GM21576 (cell line): ENCODE results near the gene FRS2.
A peak's percentile ranks its signal among the peaks of the same experiment; 100 is the strongest.

Experiments
- ATAC-seq: cut with Tn5 transposase; IDR thresholded peaks from one replicate; pipeline ENCODE4 v1.9.1; 2021; ENCODE audit warnings: mild to moderate bottlenecking, moderate library complexity; ENCODE audit not compliant: unreplicated experiment

Gene FRS2

DNA sequence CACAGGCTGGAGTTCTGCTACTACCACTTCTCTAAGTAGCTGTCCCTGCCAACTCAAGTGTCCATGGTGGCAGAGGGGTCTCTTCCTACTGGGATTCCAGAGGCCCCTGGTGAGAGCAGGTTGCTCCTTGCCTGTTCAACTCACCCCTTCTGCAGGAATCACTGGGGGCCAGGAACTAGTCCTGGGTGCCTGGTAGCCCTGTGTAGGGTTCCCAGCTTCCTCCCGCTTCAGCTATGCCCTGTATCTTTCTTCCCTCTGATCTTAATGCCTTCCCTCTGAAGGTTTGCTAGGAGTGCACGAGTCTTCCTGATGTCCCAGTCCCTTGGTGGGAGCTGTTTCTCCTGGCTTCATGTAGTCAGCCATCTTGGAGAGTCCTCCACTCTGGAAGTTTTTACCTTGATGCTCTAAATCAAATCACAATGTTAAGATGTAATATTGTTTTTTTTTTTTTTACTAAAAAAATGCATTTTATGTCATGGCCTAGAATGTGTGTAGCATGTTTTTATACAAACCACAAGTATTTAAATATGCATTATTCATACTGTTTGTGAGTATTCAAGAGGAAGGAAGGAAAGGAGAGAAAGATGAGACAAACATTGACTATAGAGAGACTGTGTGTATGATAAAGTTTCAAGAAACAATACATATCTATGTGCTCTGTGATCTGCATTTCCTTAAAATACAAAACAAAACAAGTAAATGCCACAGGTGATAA lies 54.7 kb downstream of the FRS2 start:
- no peak for ATAC-seq

DNA sequence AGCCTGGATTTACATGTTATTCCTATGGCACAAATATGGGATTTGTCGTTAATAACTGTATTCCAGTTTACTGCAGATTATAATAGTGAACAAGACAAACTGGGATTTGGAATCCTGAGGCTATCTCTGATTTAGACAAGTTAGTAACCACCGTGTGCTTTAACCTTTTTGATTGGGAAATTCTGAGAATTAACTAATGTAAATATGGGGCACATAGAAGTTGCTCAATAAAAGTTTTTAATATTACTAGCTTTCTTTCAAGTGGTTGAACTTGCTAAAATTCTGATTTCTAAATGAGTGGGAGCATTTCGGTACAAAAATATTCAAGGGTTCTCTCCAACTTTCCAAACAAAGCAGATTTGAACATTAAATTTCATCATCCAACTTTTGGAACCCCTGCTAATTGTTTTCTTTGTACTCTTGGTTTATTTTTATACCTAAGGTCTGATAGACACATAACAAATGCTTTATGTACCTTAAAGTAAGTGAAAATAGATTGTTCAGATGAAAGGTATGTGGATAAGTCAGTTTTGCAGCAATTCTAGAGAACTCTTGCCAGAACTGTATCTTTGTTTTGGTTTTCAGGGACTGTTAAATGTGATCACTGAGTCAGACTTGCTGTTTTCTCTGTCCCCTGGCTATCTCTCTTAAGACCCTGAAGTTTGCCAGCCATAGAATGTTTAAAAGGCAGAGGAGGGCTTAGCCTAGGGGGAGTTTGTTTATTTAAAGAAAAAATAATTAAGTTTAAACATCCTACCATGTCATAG lies 57.5 kb downstream of the FRS2 start:
- no peak for ATAC-seq

DNA sequence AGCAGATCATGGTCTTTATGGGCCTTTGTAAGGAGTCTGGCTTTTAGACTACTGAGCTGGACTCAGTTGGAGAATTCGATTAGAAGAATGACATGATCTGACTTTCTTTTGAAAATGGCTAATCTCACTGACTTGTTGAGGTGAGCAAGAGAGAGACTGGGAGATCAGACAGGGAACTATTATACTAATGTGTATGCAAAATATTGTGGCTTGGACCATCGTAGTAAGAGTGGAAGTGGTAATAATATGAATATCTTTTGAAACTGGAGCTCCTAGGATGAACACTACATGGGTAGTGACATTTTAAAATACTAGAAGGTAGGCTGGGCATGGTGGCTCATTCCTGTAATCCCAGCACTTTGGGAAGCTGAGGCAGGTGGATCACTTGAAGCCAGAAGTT lies 58.8 kb downstream of the FRS2 start:
- no peak for ATAC-seq

DNA sequence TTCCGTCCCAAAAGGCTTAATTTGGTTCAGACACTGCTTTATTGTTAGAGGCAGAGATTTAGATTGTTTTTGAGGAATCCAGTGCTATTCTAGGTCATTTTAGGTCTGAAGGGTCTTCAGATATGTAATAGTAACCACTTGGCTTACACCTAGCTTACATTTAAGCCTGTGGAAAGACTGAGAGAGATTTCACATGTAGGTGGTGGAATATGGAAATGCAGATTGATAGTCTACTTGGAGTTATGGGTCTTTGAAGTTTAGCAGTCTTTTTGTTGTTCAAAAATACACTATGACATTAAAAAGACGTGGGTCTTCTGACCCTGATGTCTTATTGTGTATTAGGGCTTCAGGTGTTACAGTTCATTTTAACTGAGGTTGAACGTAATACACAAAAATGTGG lies 63.7 kb downstream of the FRS2 start:
- ATAC-seq = no peak

DNA sequence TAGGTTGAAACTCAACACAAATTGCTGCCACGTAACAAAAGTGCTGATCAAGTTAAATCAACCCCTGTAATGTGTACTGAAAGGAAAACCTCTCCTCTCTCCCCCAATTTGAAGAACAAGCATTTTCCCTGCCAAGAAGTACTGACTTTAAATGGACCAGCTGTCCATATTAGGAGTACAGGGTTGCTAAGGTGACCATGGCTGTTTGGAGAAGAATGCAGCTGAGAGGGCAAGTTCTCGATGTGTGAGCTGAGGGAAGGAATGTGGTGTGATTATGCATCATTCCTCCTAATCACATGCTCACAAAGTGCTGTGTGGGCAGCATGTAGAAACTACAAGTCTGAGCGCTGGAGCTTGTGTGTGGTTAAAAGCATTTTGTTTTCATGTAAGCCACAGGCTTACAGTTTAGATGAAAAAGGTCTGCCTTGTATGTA lies 64.2 kb downstream of the FRS2 start:
- ATAC-seq = peak; percentile 89

DNA sequence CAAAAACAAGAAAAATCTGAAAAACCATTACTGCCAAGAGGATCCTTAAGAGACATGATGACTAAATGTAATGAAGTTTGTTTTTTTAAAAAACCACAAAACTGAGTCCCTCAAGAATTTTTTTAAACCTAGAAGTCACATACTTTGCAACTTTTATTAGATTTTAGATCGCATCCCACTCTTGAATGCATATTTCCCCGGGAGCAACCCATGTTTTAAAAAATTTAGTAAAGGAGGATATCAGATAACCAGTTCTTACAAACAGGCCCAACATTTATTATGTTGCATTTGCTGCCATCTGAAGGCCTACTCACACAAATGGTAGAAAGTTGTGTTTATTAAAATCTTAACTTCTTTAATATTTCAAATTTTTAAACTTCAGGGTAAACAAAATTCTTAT lies 70.8 kb downstream of the FRS2 start:
- no peak for ATAC-seq

DNA sequence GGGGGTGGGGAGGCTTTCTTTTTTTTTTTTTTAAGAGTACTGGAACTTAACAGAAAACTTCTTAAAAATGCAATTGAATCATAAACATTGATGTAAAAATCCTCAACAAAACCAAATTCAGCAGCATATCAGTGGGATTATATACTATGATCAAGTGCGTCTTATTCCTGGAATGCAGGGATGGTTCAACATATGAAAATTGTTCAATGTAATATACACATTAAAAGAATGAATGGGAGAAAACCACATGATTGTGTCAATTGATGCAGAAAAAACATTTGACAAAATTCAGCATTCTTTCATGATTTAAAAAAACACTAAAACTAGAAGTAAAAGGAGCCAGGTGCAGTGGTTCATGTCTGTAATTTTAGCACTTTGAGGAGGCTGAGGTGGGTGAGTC lies 73.9 kb downstream of the FRS2 start:
- no peak for ATAC-seq

DNA sequence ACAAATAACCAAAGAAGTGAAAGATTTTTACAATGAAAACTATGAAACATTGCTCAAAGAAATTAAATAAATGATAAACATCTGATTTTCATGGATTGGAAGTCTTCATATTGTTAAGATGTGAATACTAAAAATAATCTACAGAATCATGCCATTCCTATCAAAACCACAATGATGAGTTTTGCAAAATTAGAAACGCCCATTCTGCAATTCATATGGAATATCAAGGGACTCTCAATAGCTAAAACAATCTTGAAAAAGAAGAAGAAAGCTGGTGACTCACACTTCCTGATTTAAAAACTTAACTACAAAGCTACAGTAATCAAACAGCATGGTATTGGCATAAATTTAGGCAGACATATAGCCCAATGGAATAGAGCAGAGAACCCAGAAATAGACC lies 74.9 kb downstream of the FRS2 start:
- no peak for ATAC-seq

DNA sequence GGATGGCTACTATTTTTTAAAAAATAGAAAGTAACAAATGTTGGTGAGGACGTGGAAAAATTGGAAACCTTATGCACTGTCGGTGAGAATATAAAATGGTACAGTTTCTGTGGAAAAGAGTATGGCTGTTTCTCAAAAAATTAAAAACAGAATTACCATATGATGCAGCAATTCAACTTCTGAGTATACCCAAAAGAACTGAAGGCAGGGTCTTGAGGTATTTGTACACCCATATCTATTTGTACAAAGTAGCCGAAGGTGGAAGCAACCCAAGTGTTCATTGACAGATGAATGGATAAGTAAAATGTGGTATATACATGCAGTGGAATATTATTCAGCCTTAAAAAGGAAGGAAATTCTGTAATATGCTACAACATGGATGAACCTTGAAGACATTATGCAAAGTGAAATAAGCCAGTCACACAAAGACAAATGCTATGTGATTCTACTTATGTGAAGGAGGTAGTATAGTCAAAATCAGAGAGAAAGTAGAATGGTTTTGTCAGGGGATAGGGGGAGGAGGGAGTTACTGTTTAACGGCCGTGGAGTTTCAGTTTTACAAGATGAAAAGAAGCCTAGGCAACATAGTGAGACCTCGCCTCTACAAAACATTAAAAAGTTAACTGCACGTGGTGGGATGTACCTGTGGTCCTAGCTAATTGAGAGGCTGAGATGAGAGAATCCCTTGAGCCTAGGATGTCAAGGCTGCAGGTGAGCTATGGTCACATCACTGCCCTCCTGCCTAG lies 76.7 kb downstream of the FRS2 start:
- ATAC-seq = no peak

DNA sequence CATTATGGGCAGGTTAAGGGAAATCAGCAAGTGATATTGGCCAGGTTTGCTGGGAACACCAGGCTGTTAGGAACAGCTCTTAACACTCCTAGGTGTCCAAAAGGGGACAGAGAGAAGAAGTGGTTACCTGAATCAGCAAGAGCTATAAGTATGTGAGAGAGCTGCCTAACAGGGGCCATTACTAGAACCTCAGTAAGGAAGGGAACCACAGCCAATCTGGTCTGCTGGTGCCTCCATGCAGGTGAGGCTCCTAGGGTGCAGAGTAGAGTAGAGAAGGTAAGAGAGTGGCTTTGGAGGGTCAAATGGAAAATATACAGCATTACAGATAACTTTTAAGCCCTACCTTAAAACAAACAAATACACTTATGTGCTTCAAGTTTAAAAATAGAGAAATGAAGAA lies 78.5 kb downstream of the FRS2 start:
- ATAC-seq = no peak

DNA sequence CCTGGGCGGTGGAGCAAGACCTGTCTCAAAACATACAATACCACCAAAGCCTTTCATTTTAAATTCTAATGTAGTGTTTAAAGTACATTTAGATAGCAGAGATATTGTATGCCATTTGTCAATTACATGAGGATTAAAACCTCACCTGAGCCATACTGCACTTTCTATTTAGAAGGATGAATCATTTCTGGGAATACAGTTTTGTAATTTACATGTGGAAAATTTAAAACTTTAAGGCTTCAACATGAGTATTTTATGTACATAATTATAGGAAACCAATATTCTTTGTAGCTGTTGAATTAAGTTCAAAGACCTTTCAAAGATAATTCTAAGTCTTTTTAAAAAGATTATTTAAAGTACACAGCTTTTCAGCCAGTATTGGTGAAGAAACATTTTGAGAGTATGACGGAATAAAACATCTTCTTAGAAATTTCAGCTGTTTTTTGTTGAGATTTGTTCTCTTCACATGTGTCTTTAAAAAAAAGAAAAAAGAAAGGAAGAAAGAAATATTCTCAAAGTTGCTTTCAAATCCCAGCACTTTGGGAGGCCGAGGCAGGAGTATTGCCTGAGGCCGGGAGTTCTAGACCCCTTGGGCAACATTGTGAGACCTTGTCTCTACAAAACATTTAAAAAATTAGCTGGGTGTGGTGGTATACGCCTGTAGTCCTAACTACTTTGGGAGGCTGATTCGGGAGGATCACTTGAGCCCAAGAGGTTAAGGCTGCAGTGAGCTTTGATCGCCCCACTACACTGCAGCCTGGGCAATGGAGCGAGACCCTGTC lies 80.6 kb downstream of the FRS2 start:
- ATAC-seq = no peak

DNA sequence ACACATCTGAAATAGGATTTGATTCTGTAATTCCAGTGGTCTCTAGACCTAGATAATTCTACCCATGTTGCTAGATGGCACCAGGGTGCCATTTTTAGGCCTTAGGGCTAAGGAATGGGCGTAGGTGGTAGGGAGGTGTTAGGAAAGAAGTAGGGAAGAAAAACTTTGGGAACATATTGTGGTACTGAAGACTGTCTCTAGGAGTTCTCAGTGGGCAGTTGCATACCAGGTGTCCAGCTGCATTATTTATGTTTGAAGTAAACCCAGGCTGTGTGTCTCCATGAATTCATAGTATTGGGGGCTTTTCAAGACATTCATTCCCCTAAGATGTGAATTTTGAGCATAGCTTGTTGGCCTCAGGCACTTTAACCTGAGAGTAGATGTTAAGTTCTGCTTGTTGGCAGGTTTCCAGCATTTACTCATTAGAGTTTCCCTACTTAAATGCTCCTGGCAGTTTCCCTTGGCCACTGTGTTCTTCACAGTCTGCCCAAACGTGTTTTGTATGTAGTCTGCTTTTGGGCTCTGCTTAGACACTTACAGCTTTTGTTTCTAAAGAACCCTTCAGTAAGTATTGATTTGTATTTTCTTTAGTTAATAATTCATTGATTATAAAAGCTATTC lies 83.5 kb downstream of the FRS2 start:
- no peak for ATAC-seq

DNA sequence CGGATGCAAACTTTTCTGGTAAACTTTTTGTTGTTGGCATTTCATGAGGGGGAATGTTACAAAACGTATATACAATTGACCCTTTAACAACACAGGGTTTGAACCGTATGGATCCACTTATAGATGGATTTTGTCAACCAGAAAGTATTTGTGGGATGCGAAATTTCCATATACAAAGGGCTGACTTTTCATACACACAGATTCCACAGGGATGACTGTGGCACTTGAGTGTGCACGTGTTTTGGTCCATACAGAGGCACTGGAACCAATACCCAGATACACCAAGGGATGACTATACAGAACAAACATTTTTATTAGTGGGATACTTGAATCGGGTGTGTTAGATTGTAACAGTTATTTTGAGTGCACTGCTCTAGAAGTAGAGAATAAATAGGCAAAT lies 85.3 kb downstream of the FRS2 start:
- no peak for ATAC-seq

DNA sequence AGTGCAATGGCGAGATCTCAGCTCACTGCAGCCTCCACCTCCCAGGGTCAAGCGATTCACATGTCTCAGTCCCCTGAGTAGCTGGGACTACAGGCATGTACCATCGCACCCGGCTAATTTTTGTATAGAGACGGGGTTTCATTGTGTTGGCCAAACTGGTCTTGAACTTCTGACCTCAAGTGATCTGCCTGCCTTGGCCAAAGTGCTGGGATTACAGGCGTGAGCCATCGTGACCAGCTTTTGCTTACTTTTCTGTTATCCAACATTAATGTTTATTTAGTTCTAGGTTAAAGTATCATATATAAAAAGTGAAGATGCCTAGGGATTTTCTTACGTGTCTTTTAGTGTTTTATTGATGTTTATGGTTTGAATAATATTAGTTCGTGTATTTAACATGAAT lies 86.2 kb downstream of the FRS2 start:
- no peak for ATAC-seq

DNA sequence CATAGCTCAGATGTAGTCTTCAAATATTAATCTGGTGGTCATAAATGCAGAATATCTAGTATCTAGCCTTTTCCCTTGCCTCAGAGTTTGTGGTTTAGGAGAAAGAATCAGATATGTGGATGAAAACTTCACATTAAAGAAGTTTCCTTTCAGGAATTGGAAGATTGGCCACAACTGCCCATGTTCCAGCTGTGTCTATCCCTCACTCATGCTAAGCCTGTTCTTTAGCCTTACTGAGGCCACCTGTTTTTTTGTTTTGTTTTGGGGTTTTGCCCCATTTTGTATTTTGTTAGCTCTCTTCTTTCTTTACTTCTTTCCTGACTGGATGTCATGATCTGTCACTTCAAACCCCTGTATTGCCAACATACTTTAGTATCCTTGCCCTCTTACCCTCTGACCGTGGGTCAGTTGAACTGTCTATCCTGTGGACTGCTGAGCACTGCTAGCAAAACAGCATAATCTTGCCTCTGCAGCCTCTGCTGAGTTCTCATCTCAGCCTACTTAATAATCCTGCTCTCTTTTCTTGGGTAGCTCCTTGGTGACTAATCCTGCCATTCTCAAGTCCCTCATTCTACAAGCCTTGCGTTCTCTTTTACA lies 93.1 kb downstream of the FRS2 start:
- ATAC-seq = no peak

DNA sequence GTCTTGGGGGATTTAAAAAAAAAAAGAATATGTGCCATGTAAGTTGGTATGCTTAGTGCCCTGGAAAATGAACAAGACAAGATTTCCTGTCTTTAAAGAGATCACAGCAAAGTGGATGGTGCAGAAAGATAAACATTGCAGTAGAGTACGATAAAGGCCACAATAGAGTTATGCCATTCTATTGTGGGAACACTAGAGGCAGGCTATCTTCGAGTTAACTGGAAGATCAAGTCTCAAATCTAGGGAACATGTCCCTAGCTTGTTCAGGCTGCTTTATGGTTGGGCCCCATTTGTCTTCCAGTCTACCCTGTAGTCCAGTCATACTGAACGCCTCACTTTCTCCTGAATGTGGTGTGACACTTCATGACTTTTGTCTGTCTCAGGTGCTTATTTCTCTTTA lies 96.4 kb downstream of the FRS2 start:
- ATAC-seq = no peak

DNA sequence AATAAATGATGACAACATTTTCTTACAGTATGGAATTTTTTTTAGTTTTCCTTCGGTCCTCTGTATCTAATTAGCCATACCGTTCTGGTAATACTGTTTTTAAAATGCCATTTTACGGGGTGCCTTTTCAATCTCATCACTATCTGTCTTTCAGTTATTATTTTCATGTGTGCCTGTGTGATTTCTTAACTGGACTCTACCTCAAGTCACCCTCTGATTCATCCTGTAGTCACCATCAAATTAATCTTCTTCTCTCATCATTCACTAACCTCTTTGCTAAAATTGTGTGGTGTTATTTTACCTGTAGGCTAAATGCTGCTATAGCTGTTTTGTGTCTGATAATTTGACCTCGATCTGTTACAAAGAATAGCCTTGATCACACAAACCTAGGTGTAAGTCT lies 99.0 kb downstream of the FRS2 start:
- no peak for ATAC-seq

DNA sequence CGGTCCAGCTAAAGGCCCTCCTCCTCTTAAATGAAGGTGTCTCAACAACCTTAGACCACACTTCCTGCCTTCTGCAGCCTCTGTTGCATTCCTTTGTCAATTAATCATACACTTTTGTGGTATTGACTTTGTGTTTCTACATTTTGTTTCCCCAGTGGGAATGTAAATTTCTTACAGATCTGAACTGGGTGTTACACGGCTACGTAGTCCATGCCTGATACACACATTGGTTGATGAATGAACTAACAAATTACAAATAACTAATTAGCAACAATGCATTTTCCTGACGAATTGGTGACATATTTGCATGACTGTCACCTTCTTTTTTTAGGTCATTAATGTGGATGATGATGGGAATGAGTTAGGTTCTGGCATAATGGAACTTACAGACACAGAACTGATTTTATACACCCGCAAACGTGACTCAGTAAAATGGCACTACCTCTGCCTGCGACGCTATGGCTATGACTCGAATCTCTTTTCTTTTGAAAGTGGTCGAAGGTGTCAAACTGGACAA lies 99.9 kb downstream of the FRS2 start:
- no peak for ATAC-seq

DNA sequence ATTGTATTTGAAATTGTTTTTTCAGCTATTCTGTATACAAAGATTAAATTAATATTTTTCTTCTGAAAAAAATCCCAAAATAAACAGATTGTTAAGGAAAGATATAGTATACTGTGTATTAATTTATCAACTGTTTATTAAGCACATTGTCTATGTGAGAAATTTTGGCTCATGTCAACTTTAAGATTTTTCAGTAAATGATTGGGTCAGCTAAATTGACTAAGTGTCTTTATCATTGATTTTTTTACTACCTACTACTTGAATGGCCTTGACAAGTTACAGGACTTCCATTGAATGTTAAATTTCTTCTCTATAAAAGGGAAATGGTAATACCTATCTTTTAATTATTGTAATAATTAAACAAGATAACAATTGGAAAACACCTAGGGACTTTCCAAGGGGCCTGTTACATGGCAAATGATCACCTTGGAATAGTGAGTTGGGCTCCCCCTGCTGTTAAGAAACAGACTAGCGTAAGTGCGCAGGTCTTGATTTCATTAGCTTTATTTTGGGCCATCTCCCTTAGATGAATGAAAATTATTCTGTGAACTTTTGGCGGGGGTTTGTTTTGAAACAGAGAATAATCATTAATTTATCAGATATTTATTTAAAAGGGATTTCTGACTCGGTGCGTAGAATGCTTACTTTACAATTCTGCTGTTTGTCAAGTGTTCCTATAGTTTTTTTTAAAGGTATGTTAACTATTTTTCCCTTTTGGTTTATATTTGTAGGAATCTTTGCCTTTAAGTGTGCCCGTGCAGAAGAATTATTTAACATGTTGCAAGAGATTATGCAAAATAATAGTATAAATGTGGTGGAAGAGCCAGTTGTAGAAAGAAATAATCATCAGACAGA lies 100.6 kb downstream of the FRS2 start:
- peak; percentile 58 for ATAC-seq
